GM18867 (cell line): ENCODE results near the gene CDADC1.
"Not testable (repeated sequence)": the region's sequence is repeated elsewhere in the genome, so short reads cannot be mapped to it uniquely, and the experiment has no call there.

Experiments
- ATAC-seq: cut with Tn5 transposase; IDR thresholded peaks from one replicate; pipeline ENCODE4 v1.9.1; 2021; ENCODE audit warnings: mild to moderate bottlenecking, moderate library complexity; ENCODE audit not compliant: unreplicated experiment

Gene CDADC1

GRCh38 chr13:49311816-49312215 is 64.1 kb downstream of the CDADC1 start:
- ATAC-seq = no peak

- ATAC-seq = no peak
Measured at GRCh38 chr13:49314344-49314882, 66.7 kb downstream of the CDADC1 start.

- ATAC-seq = no peak
Measured at GRCh38 chr13:49315036-49315565, 67.4 kb downstream of the CDADC1 start.

GRCh38 chr13:49315756-49316482 is 68.2 kb downstream of the CDADC1 start:
- ATAC-seq = no peak

- no peak for ATAC-seq
Measured at GRCh38 chr13:49319551-49319950, 71.8 kb downstream of the CDADC1 start.

GRCh38 chr13:49319951-49320350 is 72.2 kb downstream of the CDADC1 start:
- no peak for ATAC-seq

- ATAC-seq = no peak
Measured at GRCh38 chr13:49320975-49321374, 73.2 kb downstream of the CDADC1 start.

- ATAC-seq = no peak
Measured at GRCh38 chr13:49322702-49323101, 75.0 kb downstream of the CDADC1 start.

GRCh38 chr13:49323344-49323743 is 75.6 kb downstream of the CDADC1 start:
- no peak for ATAC-seq

GRCh38 chr13:49326222-49326917 is 78.6 kb downstream of the CDADC1 start:
- no peak for ATAC-seq

GRCh38 chr13:49327145-49327544 is 79.4 kb downstream of the CDADC1 start:
- not testable (repeated sequence) for ATAC-seq

- no peak for ATAC-seq
Measured at GRCh38 chr13:49329831-49330545, 82.3 kb downstream of the CDADC1 start.

GRCh38 chr13:49330546-49330864 is 82.8 kb downstream of the CDADC1 start:
- ATAC-seq = no peak

GRCh38 chr13:49336655-49337054 is 88.9 kb downstream of the CDADC1 start:
- ATAC-seq = no peak

GRCh38 chr13:49340161-49340560 is 92.4 kb downstream of the CDADC1 start:
- ATAC-seq = no peak

- no peak for ATAC-seq
Measured at GRCh38 chr13:49341517-49341916, 93.8 kb downstream of the CDADC1 start.

GRCh38 chr13:49341941-49342340 is 94.2 kb downstream of the CDADC1 start:
- ATAC-seq = no peak

GRCh38 chr13:49342454-49342853 is 94.7 kb downstream of the CDADC1 start:
- no peak for ATAC-seq
